ENCODE measurements around the gene PPP2R5C. TPM values are rescaled to one million over a fixed set of nuclear protein-coding genes. Genes with fewer than 3 reads are reported as not detected.

PPP2R5C gene
- total and polyA plus RNA-seq, 2 donors from 2014 or later, result 65.6 to 129 TPM

- DNase-seq (no peak), FAIRE-seq (no peak)
- intact Hi-C loops (cut with DNase I), result no loop called here
Observed at GRCh38 chr14:101929946-101930345, 168.4 kb downstream of the PPP2R5C start.

DNA sequence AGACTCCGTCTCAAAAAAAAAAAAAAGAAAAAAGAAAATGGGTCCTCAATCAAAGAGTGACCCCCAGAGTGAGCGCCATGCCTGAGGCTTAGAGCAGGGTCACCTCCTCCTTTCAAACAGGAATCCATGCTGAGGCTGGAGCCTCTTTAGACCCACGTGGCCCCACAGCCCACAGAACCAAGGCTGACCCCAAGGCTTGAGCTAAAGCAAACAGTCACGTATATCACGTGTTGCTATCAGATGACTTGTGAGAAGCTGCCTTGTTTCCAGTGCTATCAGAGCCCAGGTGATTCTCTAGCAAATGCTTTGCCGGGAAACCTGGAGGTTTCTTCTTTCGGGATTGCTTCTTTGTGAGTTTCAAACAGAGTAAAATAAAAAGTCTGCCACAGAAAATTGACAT is 171.2 kb downstream of the PPP2R5C start:
- Histone ChIP-seq H3K27ac (ENCODE audit: low read depth in 2 of 2, low read length in 2 of 2) (no peak overlapping the region), H3K4me1 (ENCODE audit: control insufficient read depth in 2 of 3, insufficient read depth in 2 of 3, low read depth in 1 of 3, low read length in 3 of 3) (no peaks in the 10 kb centered on the region), H3K27me3 (ENCODE audit: control insufficient read depth, insufficient read depth, low read length) (no peaks in the 10 kb centered on the region), H3K4me3 (ENCODE audit: low read length in 3 of 3) (no peak overlapping the region), H3K36me3 (ENCODE audit: control insufficient read depth in 2 of 3, insufficient read depth in 3 of 3, low read length in 3 of 3) (peaks cover 0 to 5% (median 0%) of the 10 kb centered on the region in 3 donors), H3K9ac (ENCODE audit: low read length in 3 of 3) (no peak overlapping the region), H3K9me3 (ENCODE audit: control insufficient read depth in 2 of 3, insufficient read depth in 1 of 3, low read length in 3 of 3) (no peaks in the 10 kb centered on the region)
- no peak for TF ChIP-seq CTCF (IDR thresholded peaks at IDR 0.05; ENCODE audit: borderline replicate concordance, extremely low read depth, insufficient read depth)
- FAIRE-seq (no peak), DNase-seq (peak in 3 of 5 donors; percentile 28 to 53 (median 34))
- intact Hi-C loops (cut with DNase I), result no loop called here

More at GRCh38 chr14:101929946-101930345, 168.4 kb downstream of the PPP2R5C start:
- Histone ChIP-seq H3K27ac (ENCODE audit: low read depth in 2 of 2, low read length in 2 of 2) (no peak overlapping the region), H3K9ac (ENCODE audit: low read length in 3 of 3) (no peak overlapping the region), H3K36me3 (ENCODE audit: control insufficient read depth in 2 of 3, insufficient read depth in 3 of 3, low read length in 3 of 3) (peaks cover 0 to 9% (median 0%) of the 10 kb centered on the region in 3 donors), H3K9me3 (ENCODE audit: control insufficient read depth in 2 of 3, insufficient read depth in 1 of 3, low read length in 3 of 3) (no peaks in the 10 kb centered on the region), H3K4me3 (ENCODE audit: low read length in 3 of 3) (no peak overlapping the region), H3K4me1 (ENCODE audit: control insufficient read depth in 2 of 3, insufficient read depth in 2 of 3, low read depth in 1 of 3, low read length in 3 of 3) (no peaks in the 10 kb centered on the region), H3K27me3 (ENCODE audit: control insufficient read depth, insufficient read depth, low read length) (no peaks in the 10 kb centered on the region)
- no peak for TF ChIP-seq CTCF (IDR thresholded peaks at IDR 0.05; ENCODE audit: borderline replicate concordance, extremely low read depth, insufficient read depth)

- Histone ChIP-seq H3K27ac (ENCODE audit: low read depth in 2 of 2, low read length in 2 of 2) (no peak overlapping the region), H3K36me3 (ENCODE audit: control insufficient read depth in 2 of 3, insufficient read depth in 3 of 3, low read length in 3 of 3) (peaks cover 0 to 5% (median 0%) of the 10 kb centered on the region in 3 donors), H3K27me3 (ENCODE audit: control insufficient read depth, insufficient read depth, low read length) (no peaks in the 10 kb centered on the region), H3K9me3 (ENCODE audit: control insufficient read depth in 2 of 3, insufficient read depth in 1 of 3, low read length in 3 of 3) (no peaks in the 10 kb centered on the region), H3K4me3 (ENCODE audit: low read length in 3 of 3) (no peak overlapping the region), H3K9ac (ENCODE audit: low read length in 3 of 3) (no peak overlapping the region), H3K4me1 (ENCODE audit: control insufficient read depth in 2 of 3, insufficient read depth in 2 of 3, low read depth in 1 of 3, low read length in 3 of 3) (no peaks in the 10 kb centered on the region)
- no peak for TF ChIP-seq CTCF (IDR thresholded peaks at IDR 0.05; ENCODE audit: borderline replicate concordance, extremely low read depth, insufficient read depth)
- intact Hi-C loops (cut with DNase I), result no loop called here
- FAIRE-seq (no peak), DNase-seq (peak in 1 of 5 donors; percentile 23)
Observed at GRCh38 chr14:101933209-101933608, 171.7 kb downstream of the PPP2R5C start.

DNA sequence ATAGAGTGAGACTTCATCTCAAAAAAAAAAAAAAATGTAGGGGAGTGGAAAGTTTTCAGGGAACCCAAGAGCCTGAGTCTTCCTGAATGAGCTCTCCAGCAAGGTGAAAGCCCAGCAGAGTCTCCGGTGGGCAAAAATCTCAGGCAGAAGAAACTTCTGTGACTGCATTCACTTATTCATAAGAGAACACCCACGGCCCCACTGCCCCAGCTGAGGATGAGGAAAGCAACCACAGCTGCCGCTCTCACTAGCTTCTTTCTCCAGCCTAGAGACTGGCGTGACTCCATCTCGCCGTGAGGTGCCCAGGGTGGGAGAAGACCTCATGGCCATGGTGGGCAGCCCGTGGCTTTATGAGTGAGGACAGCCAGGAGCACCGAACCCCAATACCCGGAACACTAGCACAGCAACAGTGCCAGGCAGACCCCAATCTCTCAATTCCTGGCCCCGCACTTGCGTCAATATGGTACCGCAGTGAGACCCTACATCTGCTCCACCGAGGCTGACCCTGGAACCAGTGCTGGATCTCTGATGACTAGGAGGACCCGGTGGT is 173.2 kb downstream of the PPP2R5C start:
- Histone ChIP-seq H3K27me3 (ENCODE audit: control insufficient read depth, insufficient read depth, low read length) (no peaks in the 10 kb centered on the region), H3K36me3 (ENCODE audit: control insufficient read depth in 2 of 3, insufficient read depth in 3 of 3, low read length in 3 of 3) (no peaks in the 10 kb centered on the region), H3K9me3 (ENCODE audit: control insufficient read depth in 2 of 3, insufficient read depth in 1 of 3, low read length in 3 of 3) (no peaks in the 10 kb centered on the region), H3K4me3 (ENCODE audit: low read length in 3 of 3) (no peak overlapping the region), H3K9ac (ENCODE audit: low read length in 3 of 3) (no peak overlapping the region), H3K27ac (ENCODE audit: low read depth in 2 of 2, low read length in 2 of 2) (no peak overlapping the region), H3K4me1 (ENCODE audit: control insufficient read depth in 2 of 3, insufficient read depth in 2 of 3, low read depth in 1 of 3, low read length in 3 of 3) (no peaks in the 10 kb centered on the region)
- DNase-seq, result peak in 2 of 5 donors; percentile 22 to 35
- FAIRE-seq, result no peak
- intact Hi-C loops (cut with DNase I), result no loop called here
- TF ChIP-seq CTCF (IDR thresholded peaks at IDR 0.05; ENCODE audit: borderline replicate concordance, extremely low read depth, insufficient read depth), result no peak

Measured in kidney (tissue), 14 donors.